Thyroid gland (tissue), 4 donors: ENCODE measurements around the gene CNOT11.

ENCODE experiments used
- POLR2A ChIP-seq, 2 donors: fragments of 450-650 bp; IDR thresholded peaks; one replicate each; pipeline ENCODE4 v1.6.1; 2017; ENCODE audit warnings: antibody characterized with exemption in 2 of 2, mild to moderate bottlenecking in 2 of 2, moderate library complexity in 1 of 2
- TF ChIP-seq, protein P1 (sequence below), 6 experiments: fragments of 200-600 bp in 3 of 6; fragments of 450-650 bp in 3 of 6; sonication (generic) in 3 of 6; IDR thresholded peaks; one replicate each; pipeline ENCODE4 v1.5.1; 2016 to 2019; ENCODE audit warnings: antibody characterized with exemption in 6 of 6, mild to moderate bottlenecking in 2 of 6, inconsistent platforms in 1 of 6, moderate library complexity in 1 of 6

DNA sequence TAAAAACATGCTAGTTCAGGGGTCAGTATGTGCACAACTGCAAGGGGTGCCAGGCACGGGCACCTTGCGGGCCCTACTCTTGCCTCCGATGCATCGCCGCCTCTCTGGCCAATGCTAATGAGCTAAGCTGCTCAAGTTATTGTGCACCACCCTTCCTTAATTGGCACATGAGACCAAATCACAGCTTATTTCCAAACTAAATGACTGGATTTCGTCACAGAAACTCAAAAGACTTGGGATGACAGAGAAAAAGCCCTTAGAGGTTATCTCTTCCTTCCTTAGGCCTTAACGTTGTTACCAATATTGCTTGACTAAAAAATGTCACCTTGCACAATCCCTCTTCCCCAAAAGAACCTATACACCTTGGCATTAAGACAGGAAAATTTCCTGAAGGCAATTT, 48.1 kb downstream of the CNOT11 start:
- TF ChIP-seq, protein P1, sequence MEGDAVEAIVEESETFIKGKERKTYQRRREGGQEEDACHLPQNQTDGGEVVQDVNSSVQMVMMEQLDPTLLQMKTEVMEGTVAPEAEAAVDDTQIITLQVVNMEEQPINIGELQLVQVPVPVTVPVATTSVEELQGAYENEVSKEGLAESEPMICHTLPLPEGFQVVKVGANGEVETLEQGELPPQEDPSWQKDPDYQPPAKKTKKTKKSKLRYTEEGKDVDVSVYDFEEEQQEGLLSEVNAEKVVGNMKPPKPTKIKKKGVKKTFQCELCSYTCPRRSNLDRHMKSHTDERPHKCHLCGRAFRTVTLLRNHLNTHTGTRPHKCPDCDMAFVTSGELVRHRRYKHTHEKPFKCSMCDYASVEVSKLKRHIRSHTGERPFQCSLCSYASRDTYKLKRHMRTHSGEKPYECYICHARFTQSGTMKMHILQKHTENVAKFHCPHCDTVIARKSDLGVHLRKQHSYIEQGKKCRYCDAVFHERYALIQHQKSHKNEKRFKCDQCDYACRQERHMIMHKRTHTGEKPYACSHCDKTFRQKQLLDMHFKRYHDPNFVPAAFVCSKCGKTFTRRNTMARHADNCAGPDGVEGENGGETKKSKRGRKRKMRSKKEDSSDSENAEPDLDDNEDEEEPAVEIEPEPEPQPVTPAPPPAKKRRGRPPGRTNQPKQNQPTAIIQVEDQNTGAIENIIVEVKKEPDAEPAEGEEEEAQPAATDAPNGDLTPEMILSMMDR (IDR thresholded peaks at IDR 0.05): no peak
- TF ChIP-seq POLR2A (IDR thresholded peaks at IDR 0.05): no peak
